OCI-LY3 (cell line): ENCODE measurements around the gene PSMA2.

Source experiments
- H2AFZ ChIP-seq: fragments of 200-600, 300-600 bp; shearing (Covaris generic); 2 replicates; pipeline ENCODE4 v1.6.0; 2014; ENCODE audit warnings: antibody characterized with exemption, low read depth, low read length
- H3K27ac ChIP-seq: fragments of 200-600, 300-600 bp; sonication (generic); 2 replicates; pipeline ENCODE4 v1.5.1; 2014; ENCODE audit warnings: mild to moderate bottlenecking, low read length, moderate library complexity, mixed read lengths
- H3K27me3 ChIP-seq: fragments of 200-600, 300-600 bp; sonication (generic); 2 replicates; pipeline ENCODE4 v1.6.1; 2014; ENCODE audit warnings: low read depth, low read length, mixed read lengths
- H3K36me3 ChIP-seq: fragments of 200-600, 300-600 bp; sonication (generic); replicated peaks from 2 replicates; pipeline ENCODE3; 2014; ENCODE audit warnings: low read depth, low read length, mixed read lengths
- H3K4me1 ChIP-seq: fragments of 300-600, 200-600 bp; sonication (generic); 2 replicates; pipeline ENCODE4 v1.6.1; 2014; ENCODE audit warnings: low read length, mixed read lengths
- H3K4me2 ChIP-seq: fragments of 200-600, 300-600 bp; sonication (generic); 2 replicates; pipeline ENCODE4 v1.6.1; 2014; ENCODE audit warnings: low read length, mixed read lengths
- H3K4me3 ChIP-seq: fragments of 300-600, 200-600 bp; sonication (generic); 2 replicates; pipeline ENCODE4 v1.5.1; 2014; ENCODE audit warnings: antibody characterized with exemption, mild to moderate bottlenecking, low read length, moderate library complexity
- H3K79me2 ChIP-seq: fragments of 300-600, 200-600 bp; shearing (Covaris generic); 2 replicates; pipeline ENCODE4 v1.6.1; 2014; ENCODE audit warnings: mild to moderate bottlenecking, low read length, mixed read lengths
- H3K9ac ChIP-seq: fragments of 300-600, 200-600 bp; shearing (Covaris generic); 2 replicates; pipeline ENCODE4 v1.6.0; 2014; ENCODE audit warnings: mild to moderate bottlenecking, low read length, moderate library complexity
- H3K9me3 ChIP-seq: fragments of 200-600, 300-600 bp; shearing (Covaris generic); 2 replicates; pipeline ENCODE4 v1.6.1; 2014; ENCODE audit warnings: low read length, mixed read lengths; ENCODE audit not compliant: insufficient read depth
- H4K20me1 ChIP-seq: fragments of 200-600, 300-600 bp; sonication (generic); 2 replicates; pipeline ENCODE4 v1.6.1; 2016; ENCODE audit warnings: low read length, mixed read lengths; ENCODE audit not compliant: insufficient read depth
- EZH2phosphoT487 ChIP-seq: fragments of 200-600 bp; shearing (Covaris generic); IDR thresholded peaks from 2 replicates; pipeline ENCODE4 v1.6.1; 2018; ENCODE audit warnings: antibody characterized with exemption, mixed run types, low read depth
- TF ChIP-seq, protein P1 (sequence below): fragments of 200-600, 300-600 bp; sonication (generic); IDR thresholded peaks from 2 replicates; pipeline ENCODE4 v1.5.1; 2014; ENCODE audit warnings: antibody characterized with exemption, low read length, low read depth

Gene PSMA2

DNA sequence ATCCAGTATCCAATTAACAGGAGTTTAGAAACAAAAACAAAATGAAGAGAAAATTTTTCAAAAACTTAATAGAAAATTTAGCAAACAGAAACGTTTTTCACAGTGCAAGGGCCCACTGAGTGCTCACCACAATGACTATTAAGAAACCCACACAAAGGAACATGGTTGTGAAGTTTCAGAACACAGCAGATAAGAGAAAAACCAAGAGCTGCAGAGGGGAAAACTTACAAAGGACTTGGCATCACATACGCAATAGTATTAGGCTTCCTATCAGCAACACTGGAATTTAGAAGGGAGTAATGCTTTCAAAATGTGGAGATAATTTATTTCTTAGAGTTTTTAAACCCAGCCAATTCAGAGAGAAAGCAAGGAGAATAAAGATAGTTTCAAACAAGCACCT is 18.4 kb downstream of the PSMA2 start:
- Histone ChIP-seq H3K4me2 (no peak overlapping the region), H3K27me3 (no peaks in the 10 kb centered on the region), H2AFZ (no peak overlapping the region), H3K27ac (no peak overlapping the region), H3K79me2 (peaks cover 10% of the 10 kb centered on the region), H3K36me3 (peaks cover 28% of the 10 kb centered on the region), H3K9ac (no peak overlapping the region), H4K20me1 (no peaks in the 10 kb centered on the region), H3K9me3 (no peaks in the 10 kb centered on the region), H3K4me3 (no peak overlapping the region), H3K4me1 (peaks cover 23% of the 10 kb centered on the region)
- TF ChIP-seq, protein P1, sequence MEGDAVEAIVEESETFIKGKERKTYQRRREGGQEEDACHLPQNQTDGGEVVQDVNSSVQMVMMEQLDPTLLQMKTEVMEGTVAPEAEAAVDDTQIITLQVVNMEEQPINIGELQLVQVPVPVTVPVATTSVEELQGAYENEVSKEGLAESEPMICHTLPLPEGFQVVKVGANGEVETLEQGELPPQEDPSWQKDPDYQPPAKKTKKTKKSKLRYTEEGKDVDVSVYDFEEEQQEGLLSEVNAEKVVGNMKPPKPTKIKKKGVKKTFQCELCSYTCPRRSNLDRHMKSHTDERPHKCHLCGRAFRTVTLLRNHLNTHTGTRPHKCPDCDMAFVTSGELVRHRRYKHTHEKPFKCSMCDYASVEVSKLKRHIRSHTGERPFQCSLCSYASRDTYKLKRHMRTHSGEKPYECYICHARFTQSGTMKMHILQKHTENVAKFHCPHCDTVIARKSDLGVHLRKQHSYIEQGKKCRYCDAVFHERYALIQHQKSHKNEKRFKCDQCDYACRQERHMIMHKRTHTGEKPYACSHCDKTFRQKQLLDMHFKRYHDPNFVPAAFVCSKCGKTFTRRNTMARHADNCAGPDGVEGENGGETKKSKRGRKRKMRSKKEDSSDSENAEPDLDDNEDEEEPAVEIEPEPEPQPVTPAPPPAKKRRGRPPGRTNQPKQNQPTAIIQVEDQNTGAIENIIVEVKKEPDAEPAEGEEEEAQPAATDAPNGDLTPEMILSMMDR: no peak
- TF ChIP-seq EZH2phosphoT487: no peak

DNA sequence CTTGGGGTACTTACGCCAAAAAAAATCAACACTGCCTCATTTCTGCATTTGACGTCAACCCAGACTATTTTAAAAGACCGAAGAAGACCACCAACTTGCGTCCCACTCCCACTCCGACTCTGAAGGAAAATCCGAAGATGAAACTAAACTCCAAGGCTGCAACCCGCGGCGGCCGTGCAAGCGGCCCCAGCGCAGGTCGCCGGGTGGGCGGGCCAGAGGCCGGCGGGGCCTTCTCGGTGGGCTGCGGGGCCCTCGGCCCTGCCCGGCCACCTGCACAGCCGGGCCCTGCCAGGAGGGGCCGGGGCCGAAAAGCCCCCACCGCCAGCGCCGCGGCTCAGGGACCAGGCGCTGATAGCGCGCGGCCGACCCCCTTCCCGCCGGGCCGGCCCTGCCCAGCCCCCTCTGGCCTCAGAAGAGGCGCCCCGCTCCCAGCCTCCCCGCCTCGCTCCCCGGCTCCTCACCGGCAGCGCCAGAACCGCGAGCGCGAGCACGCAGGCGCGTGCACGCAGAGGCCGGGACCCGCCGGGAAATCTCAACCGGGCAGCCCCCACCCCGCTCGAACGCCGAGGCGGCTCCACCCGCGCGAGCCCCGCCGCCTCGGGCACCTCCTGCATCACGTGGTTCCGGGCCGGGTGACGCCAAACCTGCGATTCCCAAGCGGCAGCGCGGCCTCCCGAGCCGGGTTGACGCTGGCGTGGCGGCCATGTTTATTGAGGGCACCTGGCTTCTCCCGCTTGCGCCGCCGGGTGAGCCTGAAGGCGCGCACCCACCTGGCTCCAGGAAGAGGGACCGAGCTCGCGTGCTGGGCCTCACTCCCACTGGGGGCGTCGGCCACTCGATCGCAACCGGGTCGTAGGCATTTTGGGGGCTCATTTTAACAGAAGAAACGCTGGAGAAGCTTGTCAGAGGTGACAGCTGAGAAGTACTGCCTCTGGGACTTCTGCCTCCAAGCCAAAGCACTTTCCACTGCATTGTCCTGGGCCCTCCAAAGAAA is 20.2 kb downstream of the PSMA2 start, which contains the start of gene C7orf25:
C7orf25 (minus strand) TSS at position 617 of the 994 bp plus-strand sequence. CDS start 1,170 bp downstream, outside the sequence.
- Histone ChIP-seq H4K20me1 (no peaks in the 10 kb centered on the region), H3K4me3 (peak within 1 kb of the TSS; percentile 98), H3K36me3 (peaks cover 23% of the 10 kb centered on the region), H3K9ac (peak within 1 kb of the TSS; percentile 95), H3K4me2 (peak within 1 kb of the TSS; percentile 91), H3K9me3 (no peaks in the 10 kb centered on the region), H3K27ac (peak within 1 kb of the TSS; percentile 38), H2AFZ (peak within 1 kb of the TSS; percentile 76; the same call in 1 of the 2 replicates), H3K4me1 (peaks cover 23% of the 10 kb centered on the region), H3K79me2 (peaks cover 10% of the 10 kb centered on the region), H3K27me3 (no peaks in the 10 kb centered on the region)
- TF ChIP-seq EZH2phosphoT487: no peak
- TF ChIP-seq, protein P1: peak; percentile 13; the same call in 1 of the 2 replicates

DNA sequence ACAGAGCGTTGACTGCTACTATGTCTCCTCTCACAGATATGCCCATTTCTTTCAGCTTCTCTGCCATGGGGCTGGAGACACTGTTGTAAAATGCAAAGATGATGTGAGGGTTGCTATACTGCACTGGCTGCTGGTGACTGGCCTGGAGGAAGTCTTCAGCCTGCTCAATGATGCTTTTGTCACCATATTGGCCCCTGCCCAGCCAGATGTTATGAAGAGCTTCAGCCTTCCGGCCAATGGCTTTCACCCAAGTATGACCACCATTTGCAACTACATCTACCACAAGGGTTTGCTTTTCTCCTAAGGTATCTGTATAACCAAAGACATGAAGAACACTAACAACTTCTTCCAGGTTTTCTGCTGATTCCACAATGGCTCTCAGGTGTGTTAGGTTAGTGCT is 21.7 kb downstream of the PSMA2 start:
- H3K9ac ChIP-seq: no peak overlapping the region

DNA sequence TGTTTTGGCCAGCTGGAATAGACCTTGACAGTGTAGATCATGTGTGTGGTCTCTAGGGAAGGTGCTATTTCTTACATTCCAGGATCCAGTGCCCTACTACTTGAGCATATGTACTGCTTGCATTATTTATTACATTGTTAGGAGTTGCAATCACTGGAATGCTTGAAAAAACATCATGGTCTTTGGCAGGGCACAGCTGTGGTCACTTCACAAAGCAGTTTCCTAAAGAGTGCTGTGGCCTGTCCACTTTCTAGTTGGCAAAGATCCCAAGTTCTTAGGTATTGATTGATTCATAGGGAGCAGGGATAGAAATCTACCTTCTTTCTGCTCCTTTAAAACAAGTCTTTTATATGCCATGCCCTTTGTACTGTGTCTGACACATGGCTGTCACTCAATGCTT is 24.7 kb downstream of the PSMA2 start:
- Histone ChIP-seq H3K79me2 (peaks cover 10% of the 10 kb centered on the region), H3K9ac (no peak overlapping the region), H3K4me2 (no peak overlapping the region), H4K20me1 (no peaks in the 10 kb centered on the region), H3K27ac (no peak overlapping the region), H3K36me3 (peaks cover 7% of the 10 kb centered on the region), H3K4me1 (peaks cover 8% of the 10 kb centered on the region), H3K9me3 (no peaks in the 10 kb centered on the region), H3K4me3 (no peak overlapping the region), H2AFZ (no peak overlapping the region), H3K27me3 (no peaks in the 10 kb centered on the region)
- TF ChIP-seq EZH2phosphoT487: no peak
- TF ChIP-seq, protein P1: no peak

More for the DNA sequence above, 21.7 kb downstream of the PSMA2 start:
- Histone ChIP-seq H3K9me3 (no peaks in the 10 kb centered on the region), H3K4me3 (no peak overlapping the region), H3K27me3 (no peaks in the 10 kb centered on the region), H3K4me1 (peaks cover 16% of the 10 kb centered on the region), H3K36me3 (peaks cover 12% of the 10 kb centered on the region), H3K4me2 (no peak overlapping the region), H4K20me1 (no peaks in the 10 kb centered on the region), H3K27ac (no peak overlapping the region), H2AFZ (no peak overlapping the region), H3K79me2 (peaks cover 10% of the 10 kb centered on the region)
- TF ChIP-seq EZH2phosphoT487: no peak
- TF ChIP-seq, protein P1: no peak
